Measurements from ENCODE around the gene RAD51AP1. TPM values are rescaled to one million over a fixed set of nuclear protein-coding genes. Genes with fewer than 3 reads are reported as not detected.

Gene RAD51AP1
- total RNA-seq, 2 donors from 2014 or later, result 58.3 to 77.8 TPM

DNA sequence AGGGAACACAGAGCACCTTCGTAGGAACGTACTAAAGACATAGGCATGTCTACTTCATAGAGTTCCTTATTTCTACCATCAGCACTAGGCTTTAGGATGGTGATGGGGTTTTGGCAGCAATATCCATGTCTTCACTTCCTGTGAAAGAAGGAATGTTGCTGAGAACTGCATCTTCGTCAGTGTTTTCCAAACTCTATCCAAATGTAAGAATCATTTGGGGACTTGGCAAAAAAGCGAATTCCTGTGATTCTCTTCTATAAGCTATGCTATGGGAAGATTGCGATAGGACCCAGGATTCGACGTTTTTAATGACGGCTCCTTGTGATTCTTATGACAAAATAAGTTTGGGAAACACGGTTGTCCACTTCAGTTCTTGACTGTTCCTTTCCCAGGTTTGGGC, 70.4 kb downstream of the RAD51AP1 start:
- no peaks in the 10 kb centered on the region for H3K27me3 Mint-ChIP-seq (ENCODE audit: insufficient read depth)
- H3K4me1 ChIP-seq (ENCODE audit: control insufficient read depth, insufficient read depth, low read length), result peaks cover 5% of the 10 kb centered on the region
- H3K36me3 Mint-ChIP-seq (ENCODE audit: low read depth), result peaks cover 15% of the 10 kb centered on the region
- H3K4me1 Mint-ChIP-seq, result peaks cover 5% of the 10 kb centered on the region
- DNase-seq, result no peak
- H3K27ac Mint-ChIP-seq, result no peak overlapping the region
- no peak overlapping the region for H3K4me3 Mint-ChIP-seq
- no peaks in the 10 kb centered on the region for H3K9me3 ChIP-seq (ENCODE audit: control insufficient read depth, low read length)
- TF ChIP-seq, protein P1, sequence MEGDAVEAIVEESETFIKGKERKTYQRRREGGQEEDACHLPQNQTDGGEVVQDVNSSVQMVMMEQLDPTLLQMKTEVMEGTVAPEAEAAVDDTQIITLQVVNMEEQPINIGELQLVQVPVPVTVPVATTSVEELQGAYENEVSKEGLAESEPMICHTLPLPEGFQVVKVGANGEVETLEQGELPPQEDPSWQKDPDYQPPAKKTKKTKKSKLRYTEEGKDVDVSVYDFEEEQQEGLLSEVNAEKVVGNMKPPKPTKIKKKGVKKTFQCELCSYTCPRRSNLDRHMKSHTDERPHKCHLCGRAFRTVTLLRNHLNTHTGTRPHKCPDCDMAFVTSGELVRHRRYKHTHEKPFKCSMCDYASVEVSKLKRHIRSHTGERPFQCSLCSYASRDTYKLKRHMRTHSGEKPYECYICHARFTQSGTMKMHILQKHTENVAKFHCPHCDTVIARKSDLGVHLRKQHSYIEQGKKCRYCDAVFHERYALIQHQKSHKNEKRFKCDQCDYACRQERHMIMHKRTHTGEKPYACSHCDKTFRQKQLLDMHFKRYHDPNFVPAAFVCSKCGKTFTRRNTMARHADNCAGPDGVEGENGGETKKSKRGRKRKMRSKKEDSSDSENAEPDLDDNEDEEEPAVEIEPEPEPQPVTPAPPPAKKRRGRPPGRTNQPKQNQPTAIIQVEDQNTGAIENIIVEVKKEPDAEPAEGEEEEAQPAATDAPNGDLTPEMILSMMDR (conservative IDR thresholded peaks at IDR 0.05), result no peak
- no peak overlapping the region for H3K27ac ChIP-seq (ENCODE audit: low read depth, low read length)
- H3K9ac ChIP-seq (ENCODE audit: extremely low read depth, low read length, poor library complexity, severe bottlenecking), result no peak overlapping the region
- H3K27me3 ChIP-seq (ENCODE audit: control insufficient read depth, insufficient read depth, low read length, poor library complexity, severe bottlenecking), result no peaks in the 10 kb centered on the region
- no peak overlapping the region for H3K4me3 ChIP-seq (ENCODE audit: low read length)
- no peaks in the 10 kb centered on the region for H3K36me3 ChIP-seq (ENCODE audit: control insufficient read depth, insufficient read depth, low read length)
- no peaks in the 10 kb centered on the region for H3K9me3 Mint-ChIP-seq
- WGBS, 2 experiments (ENCODE audit: insufficient coverage in 1 of 2, insufficient read length in 1 of 2), result 89 to 92% methylated on average over 1 to 9 of the region's 9 CpGs

Other genes with a start within 250 kb of the RAD51AP1 start
- gene TIGAR, start 217.7 kb upstream of the RAD51AP1 start, total RNA-seq, result 10 to 100 TPM; 19.2 to 41.3 TPM
- under 1 TPM; 0.33 to 0.44 TPM for gene FGF23, start 159.2 kb upstream of the RAD51AP1 start, total RNA-seq
- gene FGF6, start 93.1 kb upstream of the RAD51AP1 start, total RNA-seq, result not detected
- 10 to 100 TPM; 10.9 to 16.6 TPM for gene DYRK4, start 23.3 kb downstream of the RAD51AP1 start, total RNA-seq
- 1 to 10 TPM in 1 of 2 donors, under 1 TPM in 1; 0.69 to 3.4 TPM for gene AKAP3, start 110.2 kb downstream of the RAD51AP1 start, total RNA-seq
- 100 to 1,000 TPM in 1 of 2 donors, 10 to 100 TPM in 1; 55.3 to 158 TPM for gene NDUFA9, start 110.2 kb downstream of the RAD51AP1 start, total RNA-seq
- 10 to 100 TPM in 1 of 2 donors, 1 to 10 TPM in 1; 2.8 to 11.2 TPM for gene GALNT8, start 181.5 kb downstream of the RAD51AP1 start, total RNA-seq